GM19328 (cell line): ENCODE results near the gene TMEM232.
A peak's percentile ranks its signal among the peaks of the same experiment; 100 is the strongest.
"Not testable (repeated sequence)": the region's sequence is repeated elsewhere in the genome, so short reads cannot be mapped to it uniquely, and the experiment has no call there.

Experiments
- ATAC-seq: cut with Tn5 transposase; IDR thresholded peaks from one replicate; pipeline ENCODE4 v1.9.1; 2021; ENCODE audit warnings: mild to moderate bottlenecking, moderate library complexity; ENCODE audit not compliant: unreplicated experiment

TMEM232 gene

GRCh38 chr5:110716247-110717245 lies 9.9 kb downstream of the TMEM232 start:
- ATAC-seq: peak; percentile 99

DNA sequence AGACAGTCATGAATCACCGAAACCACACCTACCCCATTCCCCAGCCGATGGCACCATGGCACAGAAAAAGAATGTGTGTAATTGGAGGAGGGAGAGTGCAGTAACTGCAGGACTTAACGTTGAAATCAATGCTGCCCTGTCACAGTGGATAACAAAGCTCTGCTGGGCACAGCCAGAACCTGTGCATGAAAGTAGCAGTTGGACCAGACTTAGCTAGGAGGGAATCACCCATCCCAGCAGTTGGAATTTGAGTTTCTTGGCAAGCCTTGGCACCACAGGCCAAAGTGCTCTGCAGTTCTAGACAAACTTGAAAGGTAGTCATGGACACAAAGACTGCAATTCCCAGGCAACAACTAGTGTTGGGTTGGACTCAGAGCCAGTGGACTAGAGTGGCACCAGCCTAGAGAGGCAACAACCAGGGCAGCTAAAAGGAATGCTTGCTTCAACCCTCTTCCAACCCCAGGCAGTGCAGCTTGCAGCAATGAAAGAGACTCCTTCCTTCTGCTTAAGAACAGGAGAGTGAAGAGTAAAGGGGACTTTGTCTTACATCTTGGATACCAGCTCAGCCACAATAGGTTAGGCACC lies 19.1 kb downstream of the TMEM232 start:
- no peak for ATAC-seq

GRCh38 chr5:110705349-110705748 lies 21.1 kb downstream of the TMEM232 start:
- ATAC-seq: no peak

GRCh38 chr5:110703481-110703880 lies 23.0 kb downstream of the TMEM232 start:
- no peak for ATAC-seq

DNA sequence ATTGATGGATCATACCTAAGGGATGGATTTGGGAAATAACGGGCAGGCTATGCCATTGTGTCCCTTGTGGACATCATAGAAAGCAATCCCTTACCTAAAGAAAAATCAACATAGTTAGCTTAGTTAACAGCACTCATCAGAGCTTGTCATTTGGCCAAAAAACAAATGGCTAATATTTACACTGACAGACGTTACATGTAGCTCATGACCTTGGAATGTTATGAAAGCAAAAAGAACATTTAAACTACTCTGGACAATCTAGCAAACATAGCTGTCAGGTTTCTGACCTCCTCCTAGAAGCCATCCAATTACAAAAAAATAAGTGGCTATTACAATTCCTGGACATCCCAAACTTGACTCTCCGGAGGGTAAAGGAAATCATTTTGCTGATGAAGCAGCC lies 23.8 kb downstream of the TMEM232 start:
- ATAC-seq: no peak

- ATAC-seq: no peak
Measured at GRCh38 chr5:110702300-110702699, 24.2 kb downstream of the TMEM232 start.

DNA sequence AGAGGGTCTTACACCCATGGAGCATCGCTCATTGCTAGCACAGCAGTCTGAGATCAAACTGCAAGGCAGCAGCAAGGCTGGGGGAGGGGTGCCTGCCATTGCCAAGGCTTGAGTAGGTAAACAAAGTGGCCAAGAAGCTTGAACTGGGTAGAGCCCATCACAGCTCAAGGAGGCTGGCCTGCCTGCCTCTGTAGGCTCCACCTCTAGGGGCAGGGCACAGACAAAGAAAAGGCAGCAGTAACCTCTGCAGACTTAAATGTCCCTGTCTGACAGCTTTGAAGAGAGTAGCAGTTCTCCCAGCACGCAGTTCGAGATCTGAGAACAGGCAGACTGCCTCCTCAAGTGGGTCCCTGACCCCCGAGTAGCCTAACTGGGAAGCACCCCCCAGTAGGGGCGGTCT lies 33.8 kb downstream of the TMEM232 start:
- not testable (repeated sequence) for ATAC-seq

DNA sequence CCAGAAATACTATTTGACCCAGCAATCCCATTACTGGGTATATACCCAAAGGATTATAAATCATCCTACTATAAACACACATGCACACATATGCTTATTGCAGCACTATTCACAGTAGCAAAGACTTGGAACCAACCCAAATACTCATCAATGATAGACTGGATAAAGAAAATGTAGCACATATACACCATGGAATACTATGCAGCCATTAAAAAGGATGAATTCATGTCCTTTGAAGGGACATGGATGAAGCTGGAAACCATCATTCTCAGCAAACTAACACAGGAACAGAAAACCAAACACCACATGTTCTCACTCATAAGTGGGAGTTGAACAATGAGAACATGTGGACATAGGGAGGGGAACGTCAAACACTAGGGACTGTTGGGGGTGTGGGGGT lies 35.9 kb downstream of the TMEM232 start:
- ATAC-seq: not testable (repeated sequence)

DNA sequence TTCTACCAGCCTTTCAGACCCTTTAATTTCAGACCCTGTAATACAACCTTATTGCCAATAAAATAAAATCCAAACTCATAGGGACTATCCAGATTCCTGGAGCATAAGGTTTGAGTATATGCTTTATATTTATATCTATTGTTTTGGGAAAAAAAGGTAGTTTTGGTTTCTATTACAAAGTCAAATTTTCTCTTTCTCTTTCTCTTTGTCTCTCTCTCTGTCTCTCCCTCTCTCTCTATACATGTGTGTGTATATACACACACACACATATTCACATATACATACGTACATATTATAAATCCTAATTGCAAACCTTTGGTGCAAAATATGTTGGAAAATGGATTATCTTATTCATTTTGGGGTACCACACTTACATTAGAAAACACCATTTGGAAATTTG lies 39.0 kb downstream of the TMEM232 start:
- ATAC-seq: no peak

DNA sequence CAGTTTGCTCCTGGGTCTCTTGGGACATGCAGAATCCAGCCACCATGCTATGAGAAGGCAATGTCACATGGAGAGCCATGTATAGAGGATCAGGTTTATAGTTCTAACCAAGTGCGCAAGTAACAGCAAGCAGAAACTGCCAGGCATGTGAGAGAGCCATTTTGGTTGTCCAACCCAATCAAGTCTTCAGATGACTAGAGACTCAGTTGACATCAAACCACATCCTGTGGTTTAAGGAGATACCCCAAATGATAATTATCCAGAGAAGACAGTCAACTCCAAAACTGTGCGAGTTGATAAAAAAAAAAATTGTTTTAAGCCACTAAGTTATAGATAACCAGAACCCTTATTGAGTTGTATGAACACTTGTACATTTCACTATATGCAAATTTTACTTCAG lies 40.2 kb downstream of the TMEM232 start:
- no peak for ATAC-seq

GRCh38 chr5:110681953-110682352 lies 44.5 kb downstream of the TMEM232 start:
- ATAC-seq: no peak

DNA sequence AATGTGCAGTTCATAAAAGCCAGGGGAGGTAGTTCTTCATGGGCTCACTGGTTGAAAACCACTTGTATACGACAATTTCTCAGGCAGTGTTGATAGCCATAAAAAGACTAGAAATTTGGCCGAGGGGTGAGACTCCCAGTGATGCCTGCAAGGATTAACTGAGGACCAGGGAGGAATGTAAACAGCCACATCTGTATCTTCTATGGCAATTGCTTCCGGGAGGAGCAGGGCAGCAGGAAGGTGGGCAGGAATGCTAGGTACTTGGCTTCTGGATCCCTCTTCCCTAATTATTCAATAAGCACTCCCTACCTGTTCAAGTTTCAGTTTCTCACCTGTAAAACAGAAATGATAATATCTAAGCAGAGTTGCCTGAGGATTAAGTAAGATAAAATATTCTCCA lies 45.4 kb downstream of the TMEM232 start:
- ATAC-seq: no peak

DNA sequence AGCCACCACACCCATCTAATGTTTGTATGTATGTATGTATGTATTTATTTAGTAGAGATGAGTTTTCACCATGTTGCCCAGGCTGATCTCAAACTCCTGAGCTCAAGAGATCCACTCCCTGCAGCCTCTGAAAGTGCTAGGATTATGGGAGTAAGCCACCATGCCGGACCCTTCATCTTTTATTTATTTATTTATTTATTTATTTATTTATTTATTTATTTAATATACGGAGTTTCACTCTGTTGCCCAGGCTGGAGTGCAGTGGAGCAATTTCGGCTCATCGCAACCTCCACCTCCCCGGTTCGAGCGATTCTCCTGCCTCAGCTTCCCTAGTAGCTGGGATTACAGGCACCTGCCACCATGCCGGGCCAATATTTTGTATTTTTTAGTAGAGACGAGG lies 49.9 kb downstream of the TMEM232 start:
- ATAC-seq: not testable (repeated sequence)

DNA sequence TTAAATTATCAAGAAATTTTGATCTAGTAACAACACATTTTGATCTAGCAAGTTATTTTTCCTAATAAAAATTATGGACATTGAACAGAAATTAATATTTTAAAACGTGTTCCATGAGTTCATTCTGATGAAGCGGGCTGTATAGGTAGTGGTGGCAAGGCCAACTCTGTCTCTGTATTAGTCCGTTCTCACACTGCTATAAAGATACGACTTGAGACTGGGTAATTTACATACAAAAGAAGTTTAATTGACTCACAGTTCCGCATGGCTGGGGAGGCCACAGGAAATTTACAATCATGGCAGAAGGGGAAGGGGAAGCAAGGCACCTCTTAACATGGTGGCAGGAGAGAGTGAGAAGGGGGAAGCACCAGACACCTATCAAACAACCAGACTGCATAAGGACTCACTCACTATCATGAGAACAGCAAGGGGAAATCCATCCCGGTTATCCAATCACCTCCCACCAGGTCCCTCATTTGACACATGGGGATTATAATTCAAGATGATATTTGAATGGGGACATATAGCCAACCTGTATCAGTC lies 61.2 kb downstream of the TMEM232 start:
- no peak for ATAC-seq

GRCh38 chr5:110663525-110663924 lies 62.9 kb downstream of the TMEM232 start:
- peak; percentile 68 for ATAC-seq

GRCh38 chr5:110658006-110658405 lies 68.5 kb downstream of the TMEM232 start:
- ATAC-seq: no peak

GRCh38 chr5:110653231-110653970 lies 73.1 kb downstream of the TMEM232 start:
- ATAC-seq: no peak

DNA sequence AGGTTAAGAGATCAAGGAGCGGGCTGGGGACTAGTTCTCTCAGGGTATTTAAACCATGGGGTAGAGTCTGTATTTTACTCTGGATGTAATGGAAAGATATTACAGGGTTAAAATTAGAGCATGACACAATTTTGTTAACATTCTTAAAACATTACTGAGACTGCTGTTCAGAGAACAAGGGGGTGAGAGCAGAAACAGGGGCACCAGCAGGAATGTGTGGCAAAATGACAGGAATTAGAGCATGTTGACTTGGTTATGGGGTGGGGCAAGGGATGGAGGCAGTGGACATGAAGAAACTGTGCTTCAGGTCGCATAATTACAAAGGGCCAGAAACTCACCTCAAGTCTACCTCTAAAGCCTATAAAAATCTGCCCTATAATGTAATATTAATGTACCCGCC lies 75.0 kb downstream of the TMEM232 start:
- no peak for ATAC-seq

DNA sequence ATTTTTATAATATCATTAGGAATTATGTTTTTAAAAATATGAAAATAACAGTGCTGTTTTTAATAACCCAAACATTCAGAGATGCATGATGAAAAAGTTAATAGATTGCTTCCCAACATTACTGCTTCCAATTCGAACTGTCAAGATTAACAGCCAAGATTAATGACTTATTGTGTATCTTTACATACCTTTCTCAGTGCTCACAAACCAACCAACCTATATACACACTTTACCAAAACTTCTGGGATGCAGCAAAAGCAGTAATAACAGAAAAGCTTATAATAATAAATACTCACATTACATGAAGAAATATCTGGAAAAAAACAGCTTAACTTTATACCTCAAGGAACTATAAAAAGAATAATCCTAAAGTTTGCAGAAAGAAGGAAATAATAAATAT lies 82.1 kb downstream of the TMEM232 start:
- ATAC-seq: no peak

GRCh38 chr5:110638970-110639902 lies 87.2 kb downstream of the TMEM232 start:
- ATAC-seq: no peak
